IMR-90 (cell line): ENCODE data around the gene ZNF277. TPM values are rescaled to one million over a fixed set of nuclear protein-coding genes. Genes with fewer than 3 reads are reported as not detected.

Source experiments
- ATAC-seq: fragments of 200-7000 bp; cut with Tn5 transposase; 2 replicates; pipeline ENCODE4 v1.9.1; 2020; ENCODE audit warnings: low read depth, mild to moderate bottlenecking, moderate library complexity
- BruUV-seq: library from RNA; stranded (reverse); fragments of 400-500 nt; replicated peaks from 2 replicates; lab custom pipeline; 2021; lab: Mats Ljungman, UMichigan
- CTCF ChIA-PET: fragments of 300-600 bp; formaldehyde crosslinking; extraction: SDS; loops from one replicate; lab custom pipeline; 2021; ENCODE audit warnings: antibody characterized with exemption; lab: Yijun Ruan, JAX
- POLR2A ChIA-PET: fragments of 300-600 bp; sonication (Branson Sonifier 250); formaldehyde crosslinking; loops from one replicate; lab custom pipeline; 2022; ENCODE audit warnings: antibody characterized with exemption; ENCODE audit not compliant: unreplicated experiment; lab: Charles Lee
- DNase-seq: peaks from one replicate; pipeline ENCODE4 v3.0.0; 2013
- H2AFZ ChIP-seq: replicated peaks from 2 replicates; pipeline ENCODE3; 2013; ENCODE audit warnings: low read length, mild to moderate bottlenecking; ENCODE audit not compliant: poor library complexity
- H2AK5ac ChIP-seq: 2 replicates; pipeline ENCODE4 v1.6.1; 2013; ENCODE audit warnings: low read depth, low read length, inconsistent platforms
- H2AK9ac ChIP-seq: replicated peaks from 2 replicates; pipeline ENCODE3; 2013; ENCODE audit warnings: mild to moderate bottlenecking, low read depth, low read length, moderate library complexity; ENCODE audit not compliant: poor library complexity
- H2BK120ac ChIP-seq: 2 replicates; pipeline ENCODE4 v1.6.1; 2013; ENCODE audit warnings: low read depth, low read length, inconsistent platforms
- H2BK15ac ChIP-seq: 3 replicates; pipeline ENCODE4 v1.6.1; 2013; ENCODE audit warnings: low read depth, low read length, inconsistent platforms
- H2BK20ac ChIP-seq: 2 replicates; pipeline ENCODE4 v1.6.1; 2013; ENCODE audit warnings: low read depth, mild to moderate bottlenecking, inconsistent platforms, low read length, moderate library complexity
- H2BK5ac ChIP-seq: 2 replicates; pipeline ENCODE4 v1.6.1; 2013; ENCODE audit warnings: mild to moderate bottlenecking, low read depth, low read length, inconsistent platforms; ENCODE audit not compliant: poor library complexity, severe bottlenecking
- H3K14ac ChIP-seq: replicated peaks from 2 replicates; pipeline ENCODE4 v1.6.1; 2013; ENCODE audit warnings: low read depth, low read length, inconsistent platforms
- H3K18ac ChIP-seq: 2 replicates; pipeline ENCODE4 v1.6.1; 2013; ENCODE audit warnings: low read depth, low read length, control low read depth
- H3K23ac ChIP-seq: 2 replicates; pipeline ENCODE4 v1.6.1; 2013; ENCODE audit warnings: low read depth, low read length, inconsistent platforms
- H3K27ac ChIP-seq: 2 replicates; pipeline ENCODE4 v1.5.1; 2013; ENCODE audit warnings: mild to moderate bottlenecking, control low read depth, low read length; ENCODE audit not compliant: insufficient read depth
- H3K27me3 ChIP-seq: 2 replicates; pipeline ENCODE4 v1.6.1; 2013; ENCODE audit warnings: low read length; ENCODE audit not compliant: control insufficient read depth, insufficient read depth
- H3K36me3 ChIP-seq: 2 replicates; pipeline ENCODE4 v1.6.1; 2013; ENCODE audit warnings: low read length, mixed read lengths; ENCODE audit not compliant: control insufficient read depth, insufficient read depth
- H3K4ac ChIP-seq: 2 replicates; pipeline ENCODE4 v1.6.1; 2013; ENCODE audit warnings: low read depth, low read length, inconsistent platforms
- H3K4me1 ChIP-seq: 2 replicates; pipeline ENCODE4 v1.6.1; 2013; ENCODE audit warnings: low read length, mixed read lengths; ENCODE audit not compliant: control insufficient read depth, insufficient read depth
- H3K4me2 ChIP-seq: 2 replicates; pipeline ENCODE4 v1.6.1; 2013; ENCODE audit warnings: low read depth, mild to moderate bottlenecking, control low read depth, low read length, moderate library complexity
- H3K4me3 ChIP-seq: 2 replicates; pipeline ENCODE4 v1.5.1; 2013; ENCODE audit warnings: low read depth, mild to moderate bottlenecking, control low read depth, low read length, moderate library complexity; ENCODE audit not compliant: insufficient read depth
- H3K56ac ChIP-seq: 2 replicates; pipeline ENCODE4 v1.6.1; 2013; ENCODE audit warnings: low read length, inconsistent platforms; ENCODE audit not compliant: insufficient read depth; ENCODE audit errors: extremely low read depth
- H3K79me1 ChIP-seq, 2 experiments: 2 replicates each; pipeline ENCODE4 v1.6.1; 2013; ENCODE audit warnings: low read length in 2 of 2, inconsistent platforms in 1 of 2, low read depth in 1 of 2
- H3K9ac ChIP-seq: 2 replicates; pipeline ENCODE4 v1.6.1; 2013; ENCODE audit warnings: low read depth, low read length, control low read depth
- H3K9me1 ChIP-seq: 2 replicates; pipeline ENCODE4 v1.6.1; 2013; ENCODE audit warnings: low read length, inconsistent platforms; ENCODE audit not compliant: insufficient read depth
- H3K9me3 ChIP-seq: 2 replicates; pipeline ENCODE4 v1.6.1; 2013; ENCODE audit warnings: low read length; ENCODE audit not compliant: control insufficient read depth, insufficient read depth
- H4K20me1 ChIP-seq: 2 replicates; pipeline ENCODE4 v1.6.1; 2013; ENCODE audit warnings: low read length, inconsistent platforms; ENCODE audit not compliant: insufficient read depth
- H4K5ac ChIP-seq: 2 replicates; pipeline ENCODE4 v1.6.1; 2013; ENCODE audit warnings: mild to moderate bottlenecking, low read depth, low read length, control low read depth
- H4K8ac ChIP-seq, 2 experiments: 2 replicates each; pipeline ENCODE4 v1.6.1; 2013; ENCODE audit warnings: low read depth in 2 of 2, low read length in 2 of 2, control low read depth in 1 of 2, inconsistent platforms in 1 of 2
- H4K91ac ChIP-seq: 2 replicates; pipeline ENCODE4 v1.6.1; 2013; ENCODE audit warnings: low read depth, low read length, inconsistent platforms; ENCODE audit not compliant: insufficient read depth
- BHLHE40 ChIP-seq: fragments of 150-350 bp; IDR thresholded peaks from 2 replicates; pipeline ENCODE4 v1.6.1; 2016; ENCODE audit warnings: mild to moderate bottlenecking, low read depth, low read length
- CHD1 ChIP-seq: IDR thresholded peaks from 2 replicates; pipeline ENCODE4 v1.6.1; 2012; ENCODE audit warnings: low read depth, low read length, improper control_type of control experiment
- ELK1 ChIP-seq: fragments of 150-350 bp; IDR thresholded peaks from 2 replicates; pipeline ENCODE4 v1.6.1; 2016; ENCODE audit warnings: low read depth, mild to moderate bottlenecking, low read length, moderate library complexity, borderline replicate concordance
- FOS ChIP-seq: fragments of 150-350 bp; IDR thresholded peaks from 2 replicates; pipeline ENCODE4 v1.6.1; 2016; ENCODE audit warnings: low read depth, low read length
- MAFK ChIP-seq: IDR thresholded peaks from 2 replicates; pipeline ENCODE4 v1.6.1; 2012; ENCODE audit warnings: low read depth, low read length, improper control_type of control experiment
- MAZ ChIP-seq: IDR thresholded peaks from 2 replicates; pipeline ENCODE4 v1.6.1; 2012; ENCODE audit warnings: low read depth, mild to moderate bottlenecking, low read length, improper control_type of control experiment, moderate library complexity, borderline replicate concordance
- MXI1 ChIP-seq: IDR thresholded peaks from 2 replicates; pipeline ENCODE4 v1.6.1; 2012; ENCODE audit warnings: low read depth, mild to moderate bottlenecking, low read length, moderate library complexity, borderline replicate concordance
- NFE2L2 ChIP-seq: fragments of 150-350 bp; IDR thresholded peaks from 2 replicates; pipeline ENCODE4 v1.6.1; 2016; ENCODE audit warnings: low read depth, mild to moderate bottlenecking, low read length
- RFX5 ChIP-seq: IDR thresholded peaks from 2 replicates; pipeline ENCODE4 v1.8.0; 2012; ENCODE audit warnings: low read depth, mild to moderate bottlenecking, low read length, moderate library complexity
- WGBS, 2 experiments: methylation state at CpG; one replicate each; pipeline versions ENCODE4 v1.1.5 to v1.1.7; 2013; ENCODE audit warnings: missing lambda C conversion rate in 2 of 2; ENCODE audit not compliant: insufficient read length in 1 of 2; ENCODE audit errors: extremely low coverage in 2 of 2; 5-methylcytosine and 5-hydroxymethylcytosine counted together
- dilution Hi-C: fragments of 300-500 bp; cut with HindIII; formaldehyde crosslinking; loops from one replicate; pipeline ENCODE4 v1.14.3; 2018; ENCODE audit warnings: low sequenced_read_pairs; ENCODE audit not compliant: unreplicated experiment
- in situ Hi-C: fragments of 300-500 bp; cut with MboI; formaldehyde crosslinking; loops from 3 replicates; pipeline ENCODE4 v1.14.3; 2019; ENCODE audit warnings: low sequenced_read_pairs, inconsistent platforms, mixed read lengths
- intact Hi-C: fragments of 100-400 bp; cut with micrococcal nuclease; formaldehyde crosslinking; loops from 2 replicates; pipeline ENCODE4 v1.10.0; 2022
- polyA plus RNA-seq, 3 experiments: library from polyadenylated mRNA; depleted of rRNA; stranded (reverse); fragments of >200 nt; gene quantifications; 2 replicates each; pipeline ENCODE4 v1.2.3, GENCODE V29; 2012; ENCODE audit warnings: low replicate concordance in 1 of 3
- total RNA-seq: library from RNA; depleted of rRNA; stranded (reverse); fragments of >200 nt; gene quantifications from 2 replicates; pipeline ENCODE4 v1.2.3, GENCODE V29; 2012

Gene ZNF277
- total and polyA plus RNA-seq, 2 of the 4 experiments (the other 2 are of a cell fraction): 7.3 to 21.3 TPM

GRCh38 chr7:112327566-112327965, 121.1 kb downstream of the ZNF277 start:
- no peak overlapping the region for H3K56ac ChIP-seq
- WGBS, 2 experiments: no CpG with 5 or more reads among the region's 1 CpG
- dilution Hi-C loops: no loop called here

More at GRCh38 chr7:112327566-112327965, 121.1 kb downstream of the ZNF277 start:
- Histone ChIP-seq H3K27ac (no peak overlapping the region), H4K20me1 (no peaks in the 10 kb centered on the region), H2BK120ac (no peak overlapping the region), H2AK9ac (no peak overlapping the region), H2AK5ac (no peak overlapping the region), H3K79me1 (no peaks in the 10 kb centered on the region), H4K91ac (no peak overlapping the region), H3K36me3 (peaks cover 9% of the 10 kb centered on the region), H3K18ac (no peak overlapping the region), H4K8ac (no peak overlapping the region), H3K4me1 (no peaks in the 10 kb centered on the region), H3K9me3 (no peaks in the 10 kb centered on the region), H3K14ac (no peak overlapping the region), H3K23ac (no peak overlapping the region), H3K9ac (no peak overlapping the region), H3K4me3 (no peak overlapping the region), H3K9me1 (no peaks in the 10 kb centered on the region), H4K5ac (no peak overlapping the region), H3K4ac (no peak overlapping the region), H2BK15ac (no peak overlapping the region), H2BK20ac (no peak overlapping the region), H3K4me2 (no peak overlapping the region), H3K27me3 (no peaks in the 10 kb centered on the region), H2AFZ (no peak overlapping the region), H2BK5ac (no peak overlapping the region)
- in situ Hi-C loops: no loop called here
- CTCF ChIA-PET: no interaction called here
- intact Hi-C loops: no loop called here
- no peak for DNase-seq
- no peak for TF ChIP-seq RFX5
- no peak for TF ChIP-seq MAFK
- TF ChIP-seq BHLHE40: no peak
- no peak for TF ChIP-seq MAZ
- no peak for TF ChIP-seq MXI1
- no peak for TF ChIP-seq CHD1
- no peak for TF ChIP-seq FOS
- TF ChIP-seq NFE2L2: no peak
- no peak for TF ChIP-seq ELK1
- no peak for ATAC-seq
- POLR2A ChIA-PET: no interaction called here
- no TSS peak for BruUV-seq
